ENCODE measurements around the gene TUG1. TPM values are rescaled to one million over a fixed set of nuclear protein-coding genes. Genes with fewer than 3 reads are reported as not detected.

TUG1 gene
- total RNA-seq, 1 experiment from 2014 or later: 70.0 TPM

GRCh38 chr22:30933457-30933856, 35.6 kb upstream of the TUG1 start:
- H3K27ac ChIP-seq (ENCODE audit: low read depth, low read length, poor library complexity, severe bottlenecking): no peak overlapping the region
- no peaks in the 10 kb centered on the region for H3K9me3 ChIP-seq (ENCODE audit: low read depth, low read length, poor library complexity, severe bottlenecking)
- ChIA-PET CTCF (interaction anchor here (0.5 kb wide), 1 partner anchor 294 kb away, joined by 3 read pairs; no protein-coding TSS in a partner anchor), POLR2A (ENCODE audit: low non-redundant PET) (no interaction called here)
- H3K4me3 ChIP-seq (ENCODE audit: low read depth, low read length, poor library complexity, severe bottlenecking): no peak overlapping the region
- TF ChIP-seq, protein P1, sequence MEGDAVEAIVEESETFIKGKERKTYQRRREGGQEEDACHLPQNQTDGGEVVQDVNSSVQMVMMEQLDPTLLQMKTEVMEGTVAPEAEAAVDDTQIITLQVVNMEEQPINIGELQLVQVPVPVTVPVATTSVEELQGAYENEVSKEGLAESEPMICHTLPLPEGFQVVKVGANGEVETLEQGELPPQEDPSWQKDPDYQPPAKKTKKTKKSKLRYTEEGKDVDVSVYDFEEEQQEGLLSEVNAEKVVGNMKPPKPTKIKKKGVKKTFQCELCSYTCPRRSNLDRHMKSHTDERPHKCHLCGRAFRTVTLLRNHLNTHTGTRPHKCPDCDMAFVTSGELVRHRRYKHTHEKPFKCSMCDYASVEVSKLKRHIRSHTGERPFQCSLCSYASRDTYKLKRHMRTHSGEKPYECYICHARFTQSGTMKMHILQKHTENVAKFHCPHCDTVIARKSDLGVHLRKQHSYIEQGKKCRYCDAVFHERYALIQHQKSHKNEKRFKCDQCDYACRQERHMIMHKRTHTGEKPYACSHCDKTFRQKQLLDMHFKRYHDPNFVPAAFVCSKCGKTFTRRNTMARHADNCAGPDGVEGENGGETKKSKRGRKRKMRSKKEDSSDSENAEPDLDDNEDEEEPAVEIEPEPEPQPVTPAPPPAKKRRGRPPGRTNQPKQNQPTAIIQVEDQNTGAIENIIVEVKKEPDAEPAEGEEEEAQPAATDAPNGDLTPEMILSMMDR (conservative IDR thresholded peaks at IDR 0.05; ENCODE audit: low read depth, low read length): no peak
- TF ChIP-seq EZH2 (IDR thresholded peaks at IDR 0.05; ENCODE audit: borderline replicate concordance, low read depth, low read length, poor library complexity, severe bottlenecking): no peak
- no peak for DNase-seq (ENCODE audit: low spot score)
- H3K27me3 ChIP-seq (replicated peaks; ENCODE audit: insufficient read depth, low read depth, low read length, poor library complexity): no peaks in the 10 kb centered on the region
- H3K36me3 ChIP-seq (ENCODE audit: insufficient read depth, low read length, poor library complexity, severe bottlenecking): peaks cover 89% of the 10 kb centered on the region
- no TSS peak for BruUV-seq (replicated peaks)
- no peaks in the 10 kb centered on the region for H3K4me1 ChIP-seq (ENCODE audit: insufficient read depth, low read length, poor library complexity, severe bottlenecking)
- intact Hi-C loops (cut with micrococcal nuclease; ENCODE audit: unreplicated experiment): no loop called here

DNA sequence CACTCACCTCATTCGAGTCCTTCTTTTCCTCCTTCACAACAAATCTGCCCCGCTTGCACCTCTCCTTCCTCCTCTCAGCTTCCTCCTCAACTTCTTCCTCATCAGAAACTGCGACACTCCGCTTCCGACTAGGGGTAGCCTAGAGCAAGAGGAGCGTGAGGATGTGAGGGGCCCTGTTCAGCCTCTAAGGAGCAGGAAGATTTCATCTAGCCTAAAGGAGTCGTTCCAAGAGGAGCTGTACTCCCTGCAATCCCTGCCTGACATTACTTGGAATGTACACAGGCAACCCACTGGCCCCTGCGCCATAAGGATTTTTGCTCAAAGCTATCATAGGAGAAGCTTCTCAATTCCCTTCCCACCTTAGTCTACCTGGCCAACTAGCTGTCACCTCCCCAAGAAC, 35.0 kb upstream of the TUG1 start:
- intact Hi-C loops (cut with micrococcal nuclease; ENCODE audit: unreplicated experiment): no loop called here
- POLR2A ChIA-PET (ENCODE audit: low non-redundant PET): no interaction called here
- no peaks in the 10 kb centered on the region for H3K4me1 ChIP-seq (ENCODE audit: insufficient read depth, low read length, poor library complexity, severe bottlenecking)
- CTCF ChIA-PET: interaction anchor here (0.5 kb wide), 1 partner anchor 293 kb away, joined by 3 read pairs; no protein-coding TSS in a partner anchor
- H3K27ac ChIP-seq (ENCODE audit: low read depth, low read length, poor library complexity, severe bottlenecking): no peak overlapping the region
- H3K27me3 ChIP-seq (replicated peaks; ENCODE audit: insufficient read depth, low read depth, low read length, poor library complexity): no peaks in the 10 kb centered on the region
- no peak for DNase-seq (ENCODE audit: low spot score)
- H3K36me3 ChIP-seq (ENCODE audit: insufficient read depth, low read length, poor library complexity, severe bottlenecking): peaks cover 88% of the 10 kb centered on the region
- H3K4me3 ChIP-seq (ENCODE audit: low read depth, low read length, poor library complexity, severe bottlenecking): no peak overlapping the region
- no peaks in the 10 kb centered on the region for H3K9me3 ChIP-seq (ENCODE audit: low read depth, low read length, poor library complexity, severe bottlenecking)
- no peak for TF ChIP-seq EZH2 (IDR thresholded peaks at IDR 0.05; ENCODE audit: borderline replicate concordance, low read depth, low read length, poor library complexity, severe bottlenecking)
- TF ChIP-seq, protein P1 (conservative IDR thresholded peaks at IDR 0.05; ENCODE audit: low read depth, low read length): no peak
- no TSS peak for BruUV-seq (replicated peaks)

DNA sequence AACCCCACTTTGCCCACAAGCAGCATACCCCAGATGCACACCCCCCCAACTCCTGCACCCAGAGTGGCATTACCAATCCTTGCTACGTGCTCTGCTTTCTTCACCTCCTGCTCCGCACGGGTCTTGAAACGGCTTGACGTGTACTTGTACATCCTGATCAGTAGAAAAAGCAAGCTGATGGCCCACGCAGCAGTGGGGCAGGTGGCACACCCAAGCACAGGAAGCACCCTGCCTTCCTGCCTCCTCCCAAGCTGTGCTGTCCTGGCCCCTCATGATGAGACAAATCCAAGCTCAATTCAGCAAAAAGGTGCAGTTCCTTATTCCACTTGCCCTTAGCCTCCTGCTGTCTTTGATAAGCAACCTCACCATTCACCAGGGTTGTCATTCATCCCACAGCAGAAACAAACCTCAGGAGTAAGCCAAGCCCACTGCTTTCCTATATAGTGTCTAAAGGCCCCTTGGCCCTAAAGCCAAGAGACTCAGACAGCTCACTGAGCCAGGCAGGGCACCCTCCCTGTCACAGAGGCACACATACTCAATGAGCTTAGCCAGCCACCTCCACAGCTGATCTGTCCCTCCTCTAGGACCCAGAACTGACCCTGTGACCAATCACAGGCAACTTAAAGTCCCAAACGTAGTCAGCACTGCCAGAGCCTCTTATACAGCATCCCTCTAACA, 28.2 kb upstream of the TUG1 start:
- H3K36me3 ChIP-seq (ENCODE audit: insufficient read depth, low read length, poor library complexity, severe bottlenecking): peaks cover 95% of the 10 kb centered on the region
- DNase-seq (ENCODE audit: low spot score): no peak
- no peak overlapping the region for H3K27ac ChIP-seq (ENCODE audit: low read depth, low read length, poor library complexity, severe bottlenecking)
- H3K4me1 ChIP-seq (ENCODE audit: insufficient read depth, low read length, poor library complexity, severe bottlenecking): no peaks in the 10 kb centered on the region
- ChIA-PET CTCF (no interaction called here), POLR2A (ENCODE audit: low non-redundant PET) (interaction anchor here (0.6 kb wide), 1 partner anchor 667 kb away, joined by 3 read pairs; no protein-coding TSS in a partner anchor)
- intact Hi-C loops (cut with micrococcal nuclease; ENCODE audit: unreplicated experiment): no loop called here
- no peaks in the 10 kb centered on the region for H3K9me3 ChIP-seq (ENCODE audit: low read depth, low read length, poor library complexity, severe bottlenecking)
- H3K27me3 ChIP-seq (replicated peaks; ENCODE audit: insufficient read depth, low read depth, low read length, poor library complexity): no peaks in the 10 kb centered on the region
- no peak overlapping the region for H3K4me3 ChIP-seq (ENCODE audit: low read depth, low read length, poor library complexity, severe bottlenecking)
- no TSS peak for BruUV-seq (replicated peaks)
- TF ChIP-seq, protein P1 (conservative IDR thresholded peaks at IDR 0.05; ENCODE audit: low read depth, low read length): no peak
- no peak for TF ChIP-seq EZH2 (IDR thresholded peaks at IDR 0.05; ENCODE audit: borderline replicate concordance, low read depth, low read length, poor library complexity, severe bottlenecking)

Data from A673 (cell line).